GM21367 (cell line): Measurements from ENCODE around the gene PSMG2.
"Not testable (repeated sequence)": the region's sequence is repeated elsewhere in the genome, so short reads cannot be mapped to it uniquely, and the experiment has no call there.

Experiments used
- ATAC-seq: cut with Tn5 transposase; IDR thresholded peaks from one replicate; pipeline ENCODE4 v1.9.1; 2021; ENCODE audit not compliant: unreplicated experiment

PSMG2 gene

GRCh38 chr18:12758566-12758965 lies 55.7 kb downstream of the PSMG2 start:
- ATAC-seq = not testable (repeated sequence)

GRCh38 chr18:12765126-12765525 lies 62.3 kb downstream of the PSMG2 start:
- no peak for ATAC-seq

GRCh38 chr18:12765586-12765985 lies 62.7 kb downstream of the PSMG2 start:
- no peak for ATAC-seq

GRCh38 chr18:12766986-12767433 lies 64.2 kb downstream of the PSMG2 start:
- no peak for ATAC-seq

- no peak for ATAC-seq
Measured at GRCh38 chr18:12767580-12768155, 64.8 kb downstream of the PSMG2 start.

- no peak for ATAC-seq
Measured at GRCh38 chr18:12768625-12769024, 65.8 kb downstream of the PSMG2 start.

- no peak for ATAC-seq
Measured at GRCh38 chr18:12769136-12769535, 66.3 kb downstream of the PSMG2 start.

GRCh38 chr18:12769644-12770440 lies 67.0 kb downstream of the PSMG2 start:
- ATAC-seq = no peak

GRCh38 chr18:12770469-12771219 lies 67.8 kb downstream of the PSMG2 start:
- no peak for ATAC-seq

GRCh38 chr18:12772111-12772510 lies 69.3 kb downstream of the PSMG2 start:
- ATAC-seq = no peak

- no peak for ATAC-seq
Measured at GRCh38 chr18:12773369-12773768, 70.5 kb downstream of the PSMG2 start.

- no peak for ATAC-seq
Measured at GRCh38 chr18:12774982-12775381, 72.1 kb downstream of the PSMG2 start.
